ENCODE data around the gene ABCC4.

Gene ABCC4

GRCh38 chr13:94987869-94988268 lies 313.4 kb downstream of the ABCC4 start:
- Histone ChIP-seq H3K4me3 (ENCODE audit: low read depth, low read length) (no peak overlapping the region), H3K27me3 (ENCODE audit: control insufficient read depth, insufficient read depth, low read length) (no peaks in the 10 kb centered on the region), H3K9ac (ENCODE audit: low read length) (no peak overlapping the region)

GRCh38 chr13:94987081-94987480 lies 314.2 kb downstream of the ABCC4 start:
- Histone ChIP-seq H3K9me3 (ENCODE audit: control insufficient read depth, insufficient read depth, low read depth, low read length) (no peaks in the 10 kb centered on the region), H3K36me3 (ENCODE audit: control insufficient read depth, insufficient read depth, low read length) (no peaks in the 10 kb centered on the region), H3K4me1 (ENCODE audit: control insufficient read depth, insufficient read depth, low read length) (peaks cover 9% of the 10 kb centered on the region; the same call in 1 of the 2 replicates), H3K9ac (ENCODE audit: low read length) (no peak overlapping the region), H3K4me3 (ENCODE audit: low read depth, low read length) (no peak overlapping the region), H3K27ac (ENCODE audit: low read depth, low read length) (no peak overlapping the region), H3K27me3 (ENCODE audit: control insufficient read depth, insufficient read depth, low read length) (no peaks in the 10 kb centered on the region)

More at GRCh38 chr13:94987869-94988268, 313.4 kb downstream of the ABCC4 start:
- Histone ChIP-seq H3K36me3 (ENCODE audit: control insufficient read depth, insufficient read depth, low read length) (no peaks in the 10 kb centered on the region), H3K4me1 (ENCODE audit: control insufficient read depth, insufficient read depth, low read length) (peaks cover 9% of the 10 kb centered on the region; the same call in 1 of the 2 replicates), H3K9me3 (ENCODE audit: control insufficient read depth, insufficient read depth, low read depth, low read length) (no peaks in the 10 kb centered on the region), H3K27ac (ENCODE audit: low read depth, low read length) (no peak overlapping the region)

DNA sequence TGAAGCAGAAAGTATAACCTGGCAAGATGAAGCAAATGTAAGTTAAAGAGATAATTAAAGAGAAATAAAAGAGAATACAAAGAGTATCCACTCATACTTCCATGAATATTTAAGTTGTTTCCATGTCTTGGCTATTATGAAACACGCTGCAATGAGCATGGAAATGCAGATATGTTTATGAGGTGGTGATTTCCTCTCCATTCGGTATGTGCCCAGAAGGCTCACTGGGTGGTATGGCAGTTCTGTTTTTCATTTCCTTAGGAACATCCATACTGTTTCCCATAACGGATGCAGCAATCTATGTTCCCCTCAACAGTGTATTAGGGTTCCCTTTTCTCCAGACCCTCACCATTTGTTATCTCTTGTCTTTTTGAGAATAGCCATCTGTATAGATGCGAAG lies 316.3 kb downstream of the ABCC4 start:
- no peaks in the 10 kb centered on the region for H3K27me3 ChIP-seq (ENCODE audit: control insufficient read depth, insufficient read depth, low read length)
- no peaks in the 10 kb centered on the region for H3K9me3 ChIP-seq (ENCODE audit: control insufficient read depth, insufficient read depth, low read depth, low read length)
- H3K36me3 ChIP-seq (ENCODE audit: control insufficient read depth, insufficient read depth, low read length) = no peaks in the 10 kb centered on the region
- no peak overlapping the region for H3K27ac ChIP-seq (ENCODE audit: low read depth, low read length)
- H3K4me3 ChIP-seq (ENCODE audit: low read depth, low read length) = no peak overlapping the region
- H3K4me1 ChIP-seq (ENCODE audit: control insufficient read depth, insufficient read depth, low read length) = peaks cover 9% of the 10 kb centered on the region; the same call in 1 of the 2 replicates
- H3K9ac ChIP-seq (ENCODE audit: low read length) = no peak overlapping the region

DNA sequence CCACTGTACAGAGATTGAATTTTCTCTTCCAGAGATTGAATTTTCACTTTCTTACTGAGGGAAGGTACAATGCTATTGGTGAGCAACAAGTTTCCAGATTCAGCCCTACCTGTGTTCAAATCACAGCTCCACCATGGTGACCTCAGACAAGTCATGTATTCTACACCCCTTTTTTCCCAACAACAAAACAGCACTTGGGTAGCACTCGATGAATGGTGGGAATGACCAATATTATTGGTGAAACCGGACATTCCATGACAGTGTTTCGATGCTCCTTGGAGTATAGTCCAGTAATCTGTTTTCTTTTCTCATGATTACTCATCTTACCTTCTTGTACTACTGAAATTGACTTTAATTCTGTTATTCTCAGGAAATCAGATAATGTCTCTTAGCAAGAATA lies 322.7 kb downstream of the ABCC4 start:
- Histone ChIP-seq H3K27me3 (ENCODE audit: control insufficient read depth, insufficient read depth, low read length) (no peaks in the 10 kb centered on the region), H3K4me1 (ENCODE audit: control insufficient read depth, insufficient read depth, low read length) (no peaks in the 10 kb centered on the region), H3K36me3 (ENCODE audit: control insufficient read depth, insufficient read depth, low read length) (no peaks in the 10 kb centered on the region), H3K9ac (ENCODE audit: low read length) (no peak overlapping the region), H3K9me3 (ENCODE audit: control insufficient read depth, insufficient read depth, low read depth, low read length) (0 out of 2 replicates have a peak, but pooled peaks cover 4% of the 10 kb centered on the region), H3K27ac (ENCODE audit: low read depth, low read length) (no peak overlapping the region), H3K4me3 (ENCODE audit: low read depth, low read length) (no peak overlapping the region)

DNA sequence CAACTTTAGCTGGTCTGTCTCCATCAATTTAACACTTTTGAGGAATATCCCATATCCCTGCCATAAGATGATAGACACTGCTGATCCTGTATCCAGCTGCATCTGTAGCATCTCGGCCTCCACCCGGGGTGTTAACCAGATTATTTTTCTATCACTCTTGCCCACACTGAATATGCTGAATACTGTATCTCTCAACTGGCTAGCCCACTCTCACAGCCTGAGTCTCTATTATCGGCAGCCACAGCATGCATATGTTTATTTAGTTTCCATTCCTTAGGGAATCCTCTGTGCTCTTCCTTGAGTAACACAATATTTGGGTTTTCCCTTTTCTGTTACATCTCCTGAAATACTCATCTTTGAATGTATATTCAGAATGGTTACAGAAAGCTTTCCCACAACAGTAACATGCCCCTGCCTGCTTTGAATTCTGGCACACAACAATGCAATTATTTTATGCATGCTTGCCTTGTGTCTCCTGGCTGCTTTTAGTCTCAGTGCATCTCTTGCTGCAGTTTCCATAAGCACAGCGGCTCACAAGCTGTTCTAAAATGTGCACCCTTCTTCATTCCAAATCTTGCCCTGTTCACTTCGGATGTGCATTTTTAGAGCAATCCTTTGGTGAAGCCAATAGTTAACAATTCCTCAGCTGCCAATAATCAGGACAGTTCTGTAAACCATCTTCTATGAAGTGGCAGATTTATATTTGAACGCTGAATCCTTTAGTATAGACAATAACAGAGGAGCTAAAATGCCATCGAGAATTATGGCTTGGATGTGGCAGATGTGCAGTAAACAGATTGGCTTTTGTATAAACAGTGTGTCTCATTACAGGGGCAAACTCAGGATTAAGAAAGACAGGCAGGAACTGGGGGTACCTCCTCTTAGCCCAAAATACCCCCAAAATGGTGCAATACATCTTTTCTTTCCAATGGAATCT lies 327.0 kb downstream of the ABCC4 start:
- 0 out of 2 replicates have a peak, but pooled peaks cover 4% of the 10 kb centered on the region for H3K9me3 ChIP-seq (ENCODE audit: control insufficient read depth, insufficient read depth, low read depth, low read length)
- H3K36me3 ChIP-seq (ENCODE audit: control insufficient read depth, insufficient read depth, low read length) = no peaks in the 10 kb centered on the region
- no peak overlapping the region for H3K27ac ChIP-seq (ENCODE audit: low read depth, low read length)
- 0 out of 2 replicates have a peak, but pooled peaks cover under 1% of the 10 kb centered on the region for H3K4me1 ChIP-seq (ENCODE audit: control insufficient read depth, insufficient read depth, low read length)
- H3K4me3 ChIP-seq (ENCODE audit: low read depth, low read length) = no peak overlapping the region
- peaks cover 4% of the 10 kb centered on the region; the same call in 1 of the 2 replicates for H3K27me3 ChIP-seq (ENCODE audit: control insufficient read depth, insufficient read depth, low read length)
- H3K9ac ChIP-seq (ENCODE audit: low read length) = no peak overlapping the region

- Histone ChIP-seq H3K4me1 (ENCODE audit: control insufficient read depth, insufficient read depth, low read length) (0 out of 2 replicates have a peak, but pooled peaks cover 6% of the 10 kb centered on the region), H3K9me3 (ENCODE audit: control insufficient read depth, insufficient read depth, low read depth, low read length) (0 out of 2 replicates have a peak, but pooled peaks cover 4% of the 10 kb centered on the region), H3K27ac (ENCODE audit: low read depth, low read length) (no peak overlapping the region), H3K36me3 (ENCODE audit: control insufficient read depth, insufficient read depth, low read length) (no peaks in the 10 kb centered on the region), H3K4me3 (ENCODE audit: low read depth, low read length) (no peak overlapping the region), H3K27me3 (ENCODE audit: control insufficient read depth, insufficient read depth, low read length) (peaks cover 24% of the 10 kb centered on the region), H3K9ac (ENCODE audit: low read length) (no peak overlapping the region)
Observed at GRCh38 chr13:94972262-94972661, 329.0 kb downstream of the ABCC4 start.
